BE2C (cell line): Measurements from ENCODE around the gene CDH13.

Experiments
- DNase-seq: peaks from one replicate; pipeline ENCODE4 v3.0.0-alpha.2; 2020
- H3K27me3 ChIP-seq: fragments of 250-450 bp; sonication (Bioruptor Pico); 2 replicates; pipeline ENCODE4 v1.5.1; 2020; ENCODE audit warnings: mild to moderate bottlenecking
- H3K36me3 ChIP-seq: fragments of 250-450 bp; sonication (Bioruptor Pico); 2 replicates; pipeline ENCODE4 v1.5.1; 2020; ENCODE audit warnings: mild to moderate bottlenecking
- H3K4me1 ChIP-seq: fragments of 250-450 bp; sonication (Bioruptor Pico); 2 replicates; pipeline ENCODE4 v1.5.1; 2020
- H3K4me3 ChIP-seq: 2 replicates; pipeline ENCODE4 v1.5.1; 2011; ENCODE audit warnings: low read depth, low read length
- H3K9me3 ChIP-seq: fragments of 250-450 bp; sonication (Bioruptor Pico); 2 replicates; pipeline ENCODE4 v1.5.1; 2020
- TF ChIP-seq, protein P1 (sequence below): IDR thresholded peaks from 2 replicates; pipeline ENCODE4 v1.5.1; 2012; ENCODE audit warnings: mild to moderate bottlenecking, low read depth, low read length

Gene CDH13

DNA sequence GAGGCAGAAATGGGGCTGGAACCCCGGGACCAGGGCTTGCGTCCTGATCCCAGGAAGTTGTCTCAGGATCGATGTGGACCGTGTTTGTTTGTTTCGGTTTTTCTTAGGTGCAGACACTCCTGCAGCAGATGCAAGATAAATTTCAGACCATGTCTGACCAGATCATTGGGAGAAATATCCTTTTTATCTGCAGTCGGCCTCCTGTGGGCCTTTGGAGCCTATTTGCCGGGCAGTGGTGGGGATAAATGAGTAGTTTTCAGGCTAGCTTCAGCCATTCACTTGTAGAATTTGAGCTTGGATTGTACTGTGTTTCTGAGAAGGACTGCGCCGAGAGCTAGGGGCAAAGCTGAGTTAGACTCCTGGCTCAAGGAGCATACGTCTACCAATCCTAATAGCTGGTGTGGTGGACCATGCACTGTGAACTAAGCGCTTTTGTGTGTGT, 1181.8 kb downstream of the CDH13 start:
- DNase-seq, result no peak
- H3K36me3 ChIP-seq, result peaks cover 11% of the 10 kb centered on the region
- TF ChIP-seq, protein P1, sequence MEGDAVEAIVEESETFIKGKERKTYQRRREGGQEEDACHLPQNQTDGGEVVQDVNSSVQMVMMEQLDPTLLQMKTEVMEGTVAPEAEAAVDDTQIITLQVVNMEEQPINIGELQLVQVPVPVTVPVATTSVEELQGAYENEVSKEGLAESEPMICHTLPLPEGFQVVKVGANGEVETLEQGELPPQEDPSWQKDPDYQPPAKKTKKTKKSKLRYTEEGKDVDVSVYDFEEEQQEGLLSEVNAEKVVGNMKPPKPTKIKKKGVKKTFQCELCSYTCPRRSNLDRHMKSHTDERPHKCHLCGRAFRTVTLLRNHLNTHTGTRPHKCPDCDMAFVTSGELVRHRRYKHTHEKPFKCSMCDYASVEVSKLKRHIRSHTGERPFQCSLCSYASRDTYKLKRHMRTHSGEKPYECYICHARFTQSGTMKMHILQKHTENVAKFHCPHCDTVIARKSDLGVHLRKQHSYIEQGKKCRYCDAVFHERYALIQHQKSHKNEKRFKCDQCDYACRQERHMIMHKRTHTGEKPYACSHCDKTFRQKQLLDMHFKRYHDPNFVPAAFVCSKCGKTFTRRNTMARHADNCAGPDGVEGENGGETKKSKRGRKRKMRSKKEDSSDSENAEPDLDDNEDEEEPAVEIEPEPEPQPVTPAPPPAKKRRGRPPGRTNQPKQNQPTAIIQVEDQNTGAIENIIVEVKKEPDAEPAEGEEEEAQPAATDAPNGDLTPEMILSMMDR, result no peak
- H3K4me3 ChIP-seq, result peak overlapping the region; percentile 97
- no peaks in the 10 kb centered on the region for H3K9me3 ChIP-seq
- H3K27me3 ChIP-seq, result peaks cover 5% of the 10 kb centered on the region; the same call in 1 of the 2 replicates
- no peaks in the 10 kb centered on the region for H3K4me1 ChIP-seq

DNA sequence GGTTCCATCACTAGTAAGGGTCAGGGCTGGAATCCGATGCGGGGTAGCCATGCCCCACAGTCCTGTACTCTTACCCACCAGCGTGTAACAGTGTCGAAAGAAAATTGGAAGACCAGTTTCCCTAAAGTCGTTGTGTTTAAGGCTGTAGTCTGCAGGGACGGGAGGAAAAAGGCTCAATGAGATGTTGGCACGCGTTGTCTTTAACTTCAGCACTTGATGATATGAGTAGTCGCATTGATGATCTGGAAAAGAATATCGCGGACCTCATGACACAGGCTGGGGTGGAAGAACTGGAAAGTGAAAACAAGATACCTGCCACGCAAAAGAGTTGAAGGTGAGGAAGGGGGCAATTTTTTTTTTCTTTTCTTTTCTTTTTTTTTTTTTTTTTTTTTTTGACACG, 1182.3 kb downstream of the CDH13 start:
- DNase-seq, result no peak
- no peaks in the 10 kb centered on the region for H3K9me3 ChIP-seq
- peaks cover 4% of the 10 kb centered on the region; the same call in 1 of the 2 replicates for H3K27me3 ChIP-seq
- H3K4me3 ChIP-seq, result peak overlapping the region; percentile 97
- no peaks in the 10 kb centered on the region for H3K4me1 ChIP-seq
- peaks cover 11% of the 10 kb centered on the region for H3K36me3 ChIP-seq
- TF ChIP-seq, protein P1, result no peak

DNA sequence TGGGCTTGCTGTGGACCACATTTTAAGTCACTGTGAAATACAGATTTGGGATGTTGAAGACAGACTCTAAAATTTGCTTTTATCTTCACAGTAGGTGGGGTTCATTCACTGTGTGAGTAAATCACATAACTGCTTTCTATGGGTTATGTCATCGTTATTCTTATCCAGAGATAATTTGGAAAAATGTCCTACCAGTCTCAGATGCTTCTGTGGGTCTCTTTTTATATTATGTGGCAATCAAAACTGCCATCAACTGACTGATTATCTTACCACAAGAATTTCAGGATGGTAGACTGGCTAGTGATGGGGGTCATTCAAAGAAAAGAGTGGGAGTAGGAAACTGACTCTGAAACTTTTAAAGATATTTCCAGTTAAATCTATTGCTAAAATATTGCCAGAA, 1184.1 kb downstream of the CDH13 start:
- H3K27me3 ChIP-seq, result no peaks in the 10 kb centered on the region
- no peaks in the 10 kb centered on the region for H3K4me1 ChIP-seq
- peaks cover 11% of the 10 kb centered on the region for H3K36me3 ChIP-seq
- H3K9me3 ChIP-seq, result no peaks in the 10 kb centered on the region
- TF ChIP-seq, protein P1, result no peak
- no peak for DNase-seq
- H3K4me3 ChIP-seq, result no peak overlapping the region

DNA sequence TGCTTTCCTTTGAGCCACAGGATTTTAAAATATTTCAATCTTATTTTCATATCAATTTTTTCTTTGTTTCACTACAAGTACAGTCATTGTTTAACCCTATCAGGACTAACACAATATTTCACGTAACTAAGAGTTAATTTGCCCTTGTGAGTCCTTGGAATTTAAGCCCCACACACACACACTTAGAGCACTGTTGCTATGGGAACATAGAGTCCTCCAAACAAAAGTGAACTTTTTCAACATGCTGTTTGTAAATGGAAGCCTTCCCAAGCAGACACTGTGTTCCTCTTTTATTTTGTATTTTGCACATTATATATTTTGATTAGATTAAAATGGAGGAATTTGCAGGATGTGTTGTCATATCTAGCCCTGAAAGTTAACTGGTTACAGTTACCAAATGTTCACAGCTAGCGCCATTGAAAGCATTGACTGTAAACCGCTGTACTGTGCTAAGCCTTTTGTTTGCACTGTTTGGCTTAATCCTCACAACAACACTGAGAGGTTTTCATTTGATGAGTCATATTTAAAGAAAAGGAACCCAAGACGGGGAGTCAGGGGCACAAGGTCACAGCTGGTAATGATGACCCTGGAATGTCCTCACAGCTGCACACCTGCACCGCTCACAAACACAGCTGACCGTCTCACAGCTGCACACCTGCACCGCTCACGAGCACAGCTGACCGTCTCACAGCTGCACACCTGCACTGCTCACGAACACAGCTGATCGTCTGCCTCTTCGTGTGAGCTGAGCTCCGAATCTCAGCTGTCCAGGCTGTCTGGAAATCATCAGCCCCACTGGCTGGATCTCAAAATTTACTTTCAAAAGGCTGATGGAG, 1187.3 kb downstream of the CDH13 start:
- peaks cover 6% of the 10 kb centered on the region; the same call in 1 of the 2 replicates for H3K27me3 ChIP-seq
- H3K4me1 ChIP-seq, result no peaks in the 10 kb centered on the region
- H3K36me3 ChIP-seq, result peaks cover 11% of the 10 kb centered on the region
- H3K4me3 ChIP-seq, result no peak overlapping the region
- DNase-seq, result no peak
- TF ChIP-seq, protein P1, result no peak
- H3K9me3 ChIP-seq, result no peaks in the 10 kb centered on the region

DNA sequence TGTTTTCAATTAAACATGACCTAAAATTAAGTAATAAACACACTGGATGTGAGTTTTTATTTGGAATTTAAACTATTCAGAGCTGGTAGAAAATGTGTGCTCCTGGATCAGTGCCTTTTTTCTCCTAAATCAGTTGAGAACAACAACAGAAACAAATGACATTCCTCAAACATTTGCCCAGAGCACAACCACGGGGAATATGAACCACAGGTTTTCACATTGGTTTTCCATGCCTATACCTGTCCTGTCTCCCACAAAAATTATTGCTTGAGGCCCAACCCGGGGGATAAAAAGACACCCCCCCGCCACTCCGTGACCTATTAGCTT, 1187.9 kb downstream of the CDH13 start:
- H3K4me1 ChIP-seq, result no peaks in the 10 kb centered on the region
- no peaks in the 10 kb centered on the region for H3K9me3 ChIP-seq
- H3K4me3 ChIP-seq, result no peak overlapping the region
- H3K27me3 ChIP-seq, result peaks cover 6% of the 10 kb centered on the region; the same call in 1 of the 2 replicates
- no peak for DNase-seq
- TF ChIP-seq, protein P1, result no peak
- peaks cover 11% of the 10 kb centered on the region for H3K36me3 ChIP-seq

DNA sequence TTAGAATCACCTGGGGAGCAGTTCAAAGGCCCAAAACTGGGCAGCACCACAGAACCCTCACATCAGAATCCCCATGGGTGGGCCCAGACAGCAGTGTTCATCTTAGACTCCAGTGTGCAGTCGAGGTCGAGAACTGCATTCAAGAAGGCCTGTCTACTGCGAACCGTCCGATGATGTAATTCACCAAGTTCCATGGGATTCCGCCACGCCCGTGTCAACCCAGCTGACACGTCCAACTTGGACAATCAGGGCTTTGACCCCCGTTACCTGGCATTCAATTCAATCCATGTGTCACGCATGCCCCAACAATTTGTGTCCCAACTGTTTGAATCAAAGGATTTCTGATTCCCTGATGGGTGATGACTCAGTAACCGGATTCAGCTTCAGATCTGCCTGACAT, 1190.3 kb downstream of the CDH13 start:
- H3K4me1 ChIP-seq, result no peaks in the 10 kb centered on the region
- TF ChIP-seq, protein P1, result no peak
- peaks cover 11% of the 10 kb centered on the region; the same call in 1 of the 2 replicates for H3K27me3 ChIP-seq
- no peak overlapping the region for H3K4me3 ChIP-seq
- H3K36me3 ChIP-seq, result no peaks in the 10 kb centered on the region
- no peak for DNase-seq
- no peaks in the 10 kb centered on the region for H3K9me3 ChIP-seq
